Right forelimb (tissue), 1 donor: ENCODE measurements around the gene KIAA0408.
"Not testable (repeated sequence)": the region's sequence is repeated elsewhere in the genome, so short reads cannot be mapped to it uniquely, and the experiment has no call there.

Source experiments
- DNase-seq: peaks from one replicate; pipeline ENCODE4 v3.0.0-alpha.2; 2018

Gene KIAA0408

GRCh38 chr6:127462376-127462775 lies 3.2 kb upstream of the KIAA0408 start:
- DNase-seq: no peak

- DNase-seq: no peak
These were observed 1.3 kb upstream of the KIAA0408 start for GRCh38 chr6:127460465-127460864.

GRCh38 chr6:127458817-127459216 lies 372 bp downstream of the KIAA0408 start:
- peak; percentile 49 for DNase-seq

GRCh38 chr6:127458222-127458621 lies 967 bp downstream of the KIAA0408 start:
- DNase-seq: no peak

- no peak for DNase-seq
These were observed 1.6 kb downstream of the KIAA0408 start for GRCh38 chr6:127457456-127458064.

GRCh38 chr6:127456465-127456864 lies 2.7 kb downstream of the KIAA0408 start:
- no peak for DNase-seq

- DNase-seq: no peak
These were observed 5.2 kb downstream of the KIAA0408 start for GRCh38 chr6:127453845-127454619.

- no peak for DNase-seq
These were observed 6.4 kb downstream of the KIAA0408 start for GRCh38 chr6:127452803-127453202.

- no peak for DNase-seq
These were observed 7.8 kb downstream of the KIAA0408 start for GRCh38 chr6:127451388-127451787.

GRCh38 chr6:127447780-127448179 lies 11.4 kb downstream of the KIAA0408 start:
- DNase-seq: no peak

GRCh38 chr6:127446356-127446755 lies 12.8 kb downstream of the KIAA0408 start:
- DNase-seq: no peak

GRCh38 chr6:127441881-127442280 lies 17.3 kb downstream of the KIAA0408 start:
- DNase-seq: no peak

GRCh38 chr6:127439718-127440117 lies 19.5 kb downstream of the KIAA0408 start:
- DNase-seq: no peak

GRCh38 chr6:127436578-127437110 lies 22.5 kb downstream of the KIAA0408 start:
- DNase-seq: no peak

- no peak for DNase-seq
These were observed 23.5 kb downstream of the KIAA0408 start for GRCh38 chr6:127435626-127436220.

GRCh38 chr6:127434651-127435050 lies 24.5 kb downstream of the KIAA0408 start:
- no peak for DNase-seq

- not testable (repeated sequence) for DNase-seq
These were observed 30.6 kb downstream of the KIAA0408 start for GRCh38 chr6:127428562-127428961.

GRCh38 chr6:127423921-127424320 lies 35.3 kb downstream of the KIAA0408 start:
- no peak for DNase-seq

- DNase-seq: not testable (repeated sequence)
These were observed 38.0 kb downstream of the KIAA0408 start for GRCh38 chr6:127421164-127421563.

GRCh38 chr6:127420556-127420955 lies 38.6 kb downstream of the KIAA0408 start:
- DNase-seq: no peak

GRCh38 chr6:127415096-127415495 lies 44.1 kb downstream of the KIAA0408 start:
- DNase-seq: no peak

- DNase-seq: not testable (repeated sequence)
These were observed 46.1 kb downstream of the KIAA0408 start for GRCh38 chr6:127413123-127413522.

GRCh38 chr6:127412016-127412415 lies 47.2 kb downstream of the KIAA0408 start:
- DNase-seq: not testable (repeated sequence)
